GM23338 (cell line): ENCODE measurements around the gene NELFCD. TPM values are rescaled to one million over a fixed set of nuclear protein-coding genes. Genes with fewer than 3 reads are reported as not detected.

Source experiments
- ATAC-seq: fragments of 200-7000 bp; cut with Tn5 transposase; 3 replicates; pipeline ENCODE4 v1.9.1; 2020
- DNase-seq: peaks from one replicate; pipeline ENCODE4 v3.0.0-alpha.2; 2015; ENCODE audit warnings: low spot score
- H2AFZ ChIP-seq: fragments of 200-600 bp; sonication (generic); 2 replicates; pipeline ENCODE4 v1.8.0; 2016; ENCODE audit warnings: antibody characterized with exemption, mild to moderate bottlenecking, moderate library complexity
- H3F3A ChIP-seq: fragments of 200-600 bp; sonication (generic); replicated peaks from 2 replicates; pipeline ENCODE4 v1.8.0; 2017; ENCODE audit warnings: antibody characterized with exemption, mixed run types, low read depth
- H3K27ac ChIP-seq: fragments of 200-600 bp; sonication (generic); 2 replicates; pipeline ENCODE4 v1.6.1; 2016; ENCODE audit warnings: low read depth
- H3K27me3 ChIP-seq: fragments of 200-600 bp; sonication (generic); 2 replicates; pipeline ENCODE4 v1.8.0; 2016; ENCODE audit warnings: mild to moderate bottlenecking, mixed run types, moderate library complexity; ENCODE audit not compliant: insufficient read depth
- H3K36me3 ChIP-seq: fragments of 200-600 bp; sonication (generic); 2 replicates; pipeline ENCODE4 v1.8.0; 2016; ENCODE audit warnings: mild to moderate bottlenecking; ENCODE audit not compliant: insufficient read depth
- H3K4me1 ChIP-seq: fragments of 200-600 bp; sonication (generic); 2 replicates; pipeline ENCODE4 v1.8.0; 2016; ENCODE audit warnings: mild to moderate bottlenecking, moderate library complexity; ENCODE audit not compliant: insufficient read depth
- H3K4me2 ChIP-seq: fragments of 200-600 bp; sonication (generic); 2 replicates; pipeline ENCODE4 v1.7.1; 2017; ENCODE audit warnings: mixed run types
- H3K4me3 ChIP-seq: fragments of 200-600 bp; sonication (generic); 2 replicates; pipeline ENCODE4 v1.6.1; 2016; ENCODE audit warnings: mixed run types
- H3K79me2 ChIP-seq: fragments of 200-600 bp; sonication (generic); replicated peaks from 2 replicates; pipeline ENCODE4 v1.8.0; 2017; ENCODE audit warnings: mild to moderate bottlenecking; ENCODE audit not compliant: insufficient read depth
- H3K9me2 ChIP-seq: fragments of 200-600 bp; sonication (generic); 2 replicates; pipeline ENCODE4 v1.8.0; 2017; ENCODE audit not compliant: insufficient read depth
- H4K20me1 ChIP-seq: fragments of 200-600 bp; sonication (generic); replicated peaks from 2 replicates; pipeline ENCODE4 v1.8.0; 2017; ENCODE audit warnings: mild to moderate bottlenecking; ENCODE audit not compliant: insufficient read depth
- H3K27ac Mint-ChIP-seq: 2 replicates; pipeline ENCODE4 v1.8.0; 2020; ENCODE audit warnings: inconsistent platforms, mild to moderate bottlenecking, moderate library complexity, mixed read lengths
- H3K27me3 Mint-ChIP-seq: 3 replicates; pipeline ENCODE4 v1.8.0; 2022; ENCODE audit warnings: low read depth, mild to moderate bottlenecking, moderate library complexity, mixed read lengths, inconsistent platforms; ENCODE audit not compliant: insufficient read depth, poor library complexity
- H3K36me3 Mint-ChIP-seq: 3 replicates; pipeline ENCODE4 v1.8.0; 2021; ENCODE audit warnings: low read depth, mild to moderate bottlenecking, inconsistent platforms, moderate library complexity, mixed read lengths
- H3K4me1 Mint-ChIP-seq: 3 replicates; pipeline ENCODE4 v1.8.0; 2020; ENCODE audit warnings: mild to moderate bottlenecking, inconsistent platforms, mixed read lengths
- H3K4me3 Mint-ChIP-seq: 3 replicates; pipeline ENCODE4 v1.8.0; 2021; ENCODE audit warnings: moderate library complexity, mild to moderate bottlenecking, inconsistent platforms, mixed read lengths
- H3K9me3 Mint-ChIP-seq: 3 replicates; pipeline ENCODE4 v1.8.0; 2020; ENCODE audit warnings: moderate library complexity, mild to moderate bottlenecking, inconsistent platforms, mixed read lengths
- CREB1 ChIP-seq: fragments of 250-450 bp; sonication (Bioruptor Pico); IDR thresholded peaks from 2 replicates; pipeline ENCODE4 v1.5.0; 2020; ENCODE audit warnings: low read depth, mild to moderate bottlenecking, moderate library complexity
- CTCF ChIP-seq, 2 experiments: fragments of 200-600 bp in 1 of 2; sonication (generic) in 1 of 2; conservative IDR thresholded peaks; 2 replicates each; pipeline versions ENCODE4 v1.5.1 to v1.6.1; 2016 to 2017; ENCODE audit warnings: antibody characterized with exemption in 2 of 2, low read depth in 2 of 2, mild to moderate bottlenecking in 2 of 2, moderate library complexity in 1 of 2
- ETS1 ChIP-seq: IDR thresholded peaks from 2 replicates; pipeline ENCODE4 v1.6.1; 2016; ENCODE audit warnings: antibody characterized with exemption
- EZH2 ChIP-seq: fragments of 200-600 bp; sonication (generic); IDR thresholded peaks from one replicate; pipeline ENCODE4 v1.8.0; 2017; ENCODE audit warnings: antibody characterized with exemption, mild to moderate bottlenecking, low read depth; ENCODE audit not compliant: unreplicated experiment
- EZH2phosphoT487 ChIP-seq: fragments of 200-600 bp; sonication (generic); IDR thresholded peaks from one replicate; pipeline ENCODE4 v1.8.1; 2018; ENCODE audit warnings: antibody characterized with exemption; ENCODE audit not compliant: unreplicated experiment
- JUNB ChIP-seq: IDR thresholded peaks from one replicate; pipeline ENCODE4 v1.6.1; 2016; ENCODE audit warnings: antibody characterized with exemption; ENCODE audit not compliant: unreplicated experiment
- NANOG ChIP-seq: IDR thresholded peaks from 2 replicates; pipeline ENCODE4 v1.6.1; 2016; ENCODE audit warnings: antibody characterized with exemption, borderline replicate concordance
- POLR2AphosphoS5 ChIP-seq: IDR thresholded peaks from 2 replicates; pipeline ENCODE4 v1.6.1; 2016; ENCODE audit warnings: antibody characterized with exemption, low read depth
- STAT1 ChIP-seq: IDR thresholded peaks from one replicate; pipeline ENCODE4 v1.6.1; 2016; ENCODE audit warnings: antibody characterized with exemption; ENCODE audit not compliant: unreplicated experiment
- ZNF114 ChIP-seq: fragments of 250-450 bp; sonication (Bioruptor Pico); IDR thresholded peaks from 2 replicates; pipeline ENCODE4 v1.5.0; 2020; ENCODE audit warnings: mild to moderate bottlenecking, moderate library complexity
- ZNF331 ChIP-seq: fragments of 250-450 bp; sonication (Bioruptor Pico); IDR thresholded peaks from 2 replicates; pipeline ENCODE4 v1.5.0; 2020; ENCODE audit warnings: low read depth, mild to moderate bottlenecking, moderate library complexity
- ZNF462 ChIP-seq: fragments of 250-450 bp; sonication (Bioruptor Pico); IDR thresholded peaks from 2 replicates; pipeline ENCODE4 v1.5.0; 2020; ENCODE audit warnings: mild to moderate bottlenecking, moderate library complexity
- polyA plus RNA-seq: library from polyadenylated mRNA; unstranded; fragments of >200 nt; fragmentation: Nextera tagmentation; extraction: Ambion mirVana; gene quantifications from 2 replicates; pipeline ENCODE4 v1.2.1, GENCODE V29; 2016
- total RNA-seq: library from RNA; depleted of rRNA; stranded (reverse); fragments of >200 nt; shearing (Covaris generic); gene quantifications from 2 replicates; pipeline ENCODE4 v1.2.3, GENCODE V29; 2014

Gene NELFCD
- total and polyA plus RNA-seq, 2 experiments from 2014 or later: 52.9 to 75.8 TPM

- no peaks in the 10 kb centered on the region for H3K4me1 Mint-ChIP-seq
- peaks cover 92% of the 10 kb centered on the region for H3K36me3 Mint-ChIP-seq
- no peak overlapping the region for H3K27ac ChIP-seq
- H3K9me3 Mint-ChIP-seq: no peaks in the 10 kb centered on the region
- H3K9me2 ChIP-seq: no peaks in the 10 kb centered on the region
- no peak overlapping the region for H3K4me3 ChIP-seq
- no peaks in the 10 kb centered on the region for H3F3A ChIP-seq
- H3K4me2 ChIP-seq: no peak overlapping the region
- peaks cover 13% of the 10 kb centered on the region; the same call in 1 of the 2 replicates for H4K20me1 ChIP-seq
- TF ChIP-seq NANOG (no peak), JUNB (no peak)
- H3K4me1 ChIP-seq: no peaks in the 10 kb centered on the region
- no peaks in the 10 kb centered on the region for H3K27me3 Mint-ChIP-seq
- H3K27ac Mint-ChIP-seq: no peak overlapping the region
- H3K36me3 ChIP-seq: peaks cover 71% of the 10 kb centered on the region
- ATAC-seq (no peak), DNase-seq (no peak)
- H2AFZ ChIP-seq: no peak overlapping the region
- no peaks in the 10 kb centered on the region for H3K27me3 ChIP-seq
- H3K4me3 Mint-ChIP-seq: no peak overlapping the region
- H3K79me2 ChIP-seq: peaks cover 6% of the 10 kb centered on the region
These were observed 9.8 kb downstream of the NELFCD start for GRCh38 chr20:58990651-58991445.

GRCh38 chr20:58991715-58992114, 10.7 kb downstream of the NELFCD start:
- Histone ChIP-seq H3K4me1 (no peaks in the 10 kb centered on the region), H3K9me2 (no peaks in the 10 kb centered on the region), H3F3A (no peaks in the 10 kb centered on the region), H3K4me3 (no peak overlapping the region), H4K20me1 (peaks cover 8% of the 10 kb centered on the region; the same call in 1 of the 2 replicates), H3K27me3 (no peaks in the 10 kb centered on the region), H3K36me3 (peaks cover 68% of the 10 kb centered on the region), H3K27ac (no peak overlapping the region), H3K79me2 (peaks cover 4% of the 10 kb centered on the region; the same call in 1 of the 2 replicates), H2AFZ (no peak overlapping the region), H3K4me2 (no peak overlapping the region)
- no peaks in the 10 kb centered on the region for H3K27me3 Mint-ChIP-seq
- DNase-seq (no peak), ATAC-seq (no peak)
- H3K4me1 Mint-ChIP-seq: no peaks in the 10 kb centered on the region
- no peak overlapping the region for H3K4me3 Mint-ChIP-seq
- H3K27ac Mint-ChIP-seq: no peak overlapping the region
- H3K36me3 Mint-ChIP-seq: peaks cover 93% of the 10 kb centered on the region
- no peaks in the 10 kb centered on the region for H3K9me3 Mint-ChIP-seq
- TF ChIP-seq EZH2: no peak
- no peak for TF ChIP-seq ETS1
- TF ChIP-seq EZH2phosphoT487: no peak
- no peak for TF ChIP-seq CREB1
- no peak for TF ChIP-seq CTCF (conservative IDR thresholded peaks at IDR 0.05; ENCODE audit: low read depth in 2 of 2)
- TF ChIP-seq ZNF114 (CRISPR knock-in tag): no peak
- no peak for TF ChIP-seq NANOG
- no peak for TF ChIP-seq STAT1
- no peak for TF ChIP-seq ZNF462 (CRISPR knock-in tag)
- no peak for TF ChIP-seq JUNB
- no peak for TF ChIP-seq POLR2AphosphoS5
- no peak for TF ChIP-seq ZNF331 (CRISPR knock-in tag)
